ENCODE results near the gene TENM3.

TENM3 gene

GRCh38 chr4:182842104-182842600, 599.0 kb downstream of the TENM3 start:
- CTCF ChIA-PET, result no interaction called here
- no peak for TF ChIP-seq CTCF (IDR thresholded peaks at IDR 0.05; ENCODE audit: control extremely low read depth, extremely low read depth, low read depth, missing control alignments)
- no peak for DNase-seq (ENCODE audit: extremely low spot score)
- POLR2A ChIA-PET, result no interaction called here

GRCh38 chr4:182842759-182843390, 599.7 kb downstream of the TENM3 start:
- no peak for TF ChIP-seq CTCF (IDR thresholded peaks at IDR 0.05; ENCODE audit: control extremely low read depth, extremely low read depth, low read depth, missing control alignments)
- no peak for DNase-seq (ENCODE audit: extremely low spot score)
- ChIA-PET POLR2A (no interaction called here), CTCF (no interaction called here)

GRCh38 chr4:182843808-182844325, 600.7 kb downstream of the TENM3 start:
- no peak for DNase-seq (ENCODE audit: extremely low spot score)
- no peak for TF ChIP-seq CTCF (IDR thresholded peaks at IDR 0.05; ENCODE audit: control extremely low read depth, extremely low read depth, low read depth, missing control alignments)
- CTCF ChIA-PET, result interaction anchor here (1.2 kb wide), 1 partner anchor 39 kb away, joined by 3 read pairs; no protein-coding TSS in a partner anchor
- POLR2A ChIA-PET, result no interaction called here

- TF ChIP-seq CTCF (IDR thresholded peaks at IDR 0.05; ENCODE audit: control extremely low read depth, extremely low read depth, low read depth, missing control alignments), result no peak
- no peak for DNase-seq (ENCODE audit: extremely low spot score)
- ChIA-PET CTCF (interaction anchor here (0.7 to 1.0 kb wide), 2 partner anchors 13 to 100 kb away, joined by 3 read pairs; no protein-coding TSS in a partner anchor), POLR2A (no interaction called here)
Measured at GRCh38 chr4:182845618-182846017, 602.4 kb downstream of the TENM3 start.

GRCh38 chr4:182846036-182846435, 602.8 kb downstream of the TENM3 start:
- ChIA-PET CTCF (interaction anchor here (0.7 to 1.0 kb wide), 2 partner anchors 12 to 100 kb away, joined by 3 read pairs; no protein-coding TSS in a partner anchor), POLR2A (no interaction called here)
- DNase-seq (ENCODE audit: extremely low spot score), result no peak
- TF ChIP-seq CTCF (IDR thresholded peaks at IDR 0.05; ENCODE audit: control extremely low read depth, extremely low read depth, low read depth, missing control alignments), result no peak

- ChIA-PET POLR2A (no interaction called here), CTCF (no interaction called here)
- no peak for TF ChIP-seq CTCF (IDR thresholded peaks at IDR 0.05; ENCODE audit: control extremely low read depth, extremely low read depth, low read depth, missing control alignments)
- DNase-seq (ENCODE audit: extremely low spot score), result no peak
Measured at GRCh38 chr4:182847576-182848450, 604.6 kb downstream of the TENM3 start.

Measured in GM10248 (cell line).